Gastrocnemius medialis (tissue), 4 donors: ENCODE measurements around the gene DCBLD1. TPM values are rescaled to one million over a fixed set of nuclear protein-coding genes. Genes with fewer than 3 reads are reported as not detected.

Experiments
- ATAC-seq, 2 donors: fragments of 150-250 bp; one replicate each; pipeline ENCODE4 v1.9.1; 2016
- DNase-seq, 2 donors: peaks; one replicate each; pipeline ENCODE4 v3.0.0-alpha.2; 2019
- H3K27ac ChIP-seq, 4 donors: fragments of 200-600 bp; sonication (generic); 1 replicate in 1 of 4; 2 replicates in 3 of 4; pipeline ENCODE4 v1.5.1; 2016 to 2018; ENCODE audit warnings: mild to moderate bottlenecking in 2 of 4, moderate library complexity in 1 of 4
- H3K27me3 ChIP-seq, 3 donors: fragments of 200-600 bp; sonication (generic) in 2 of 3; 1 replicate in 1 of 3; 2 replicates in 2 of 3; pipeline versions ENCODE4 v1.5.1 to v1.6.0; 2016 to 2019; ENCODE audit warnings: mild to moderate bottlenecking in 1 of 3, moderate library complexity in 1 of 3
- H3K36me3 ChIP-seq, 2 donors: fragments of 200-600 bp; sonication (generic) in 1 of 2; one replicate each; pipeline ENCODE4 v1.5.1; 2017 to 2018
- H3K4me1 ChIP-seq, 2 donors: fragments of 200-600 bp; sonication (generic) in 1 of 2; one replicate each; pipeline ENCODE4 v1.5.1; 2016 to 2017; ENCODE audit warnings: mild to moderate bottlenecking in 2 of 2
- H3K4me3 ChIP-seq, 4 donors: fragments of 200-600 bp; sonication (generic) in 3 of 4; 1 replicate in 1 of 4; 2 replicates in 3 of 4; pipeline ENCODE4 v1.5.1; 2016 to 2019; ENCODE audit warnings: mild to moderate bottlenecking in 2 of 4
- H3K9me3 ChIP-seq, 3 donors: fragments of 200-600 bp; sonication (generic) in 2 of 3; 1 replicate in 1 of 3; 2 replicates in 2 of 3; pipeline ENCODE4 v1.5.1; 2016 to 2019
- POLR2A ChIP-seq, 2 donors: fragments of 450-650 bp; IDR thresholded peaks; one replicate each; pipeline ENCODE4 v1.6.1; 2017; ENCODE audit warnings: antibody characterized with exemption in 2 of 2, mild to moderate bottlenecking in 2 of 2, moderate library complexity in 2 of 2
- in situ Hi-C, 4 donors: fragments of 200-750 bp; cut with MboI; loops; one replicate each; pipeline versions ENCODE4 v1.15.0 to v1.8.0; 2017; ENCODE audit warnings: low sequenced_read_pairs in 4 of 4
- intact Hi-C: fragments of 100-400 bp; cut with DNase I; formaldehyde crosslinking; loops from one replicate; pipeline ENCODE4 v1.15.1; 2023; ENCODE audit warnings: low total_unique reads
- total RNA-seq, 4 donors: library from RNA; depleted of rRNA; stranded (reverse); fragments of >200 nt; gene quantifications; one replicate each; pipeline versions ENCODE4 v1.1.0 to v1.2.3, GENCODE V29; 2016
- TF ChIP-seq, protein P1 (sequence below), 5 experiments: fragments of 450-650 bp in 3 of 5; fragments of 200-600 bp in 2 of 5; sonication (generic) in 2 of 5; IDR thresholded peaks in 4 of 5; conservative IDR thresholded peaks in 1 of 5; 1 replicate in 4 of 5; 2 replicates in 1 of 5; pipeline ENCODE4 v1.5.1; 2016 to 2019; ENCODE audit warnings: antibody characterized with exemption in 5 of 5, mild to moderate bottlenecking in 3 of 5, moderate library complexity in 3 of 5

DCBLD1 gene
- total RNA-seq, 4 donors from 2014 or later, result 4.3 to 8.1 (median 5.2) TPM

DNA sequence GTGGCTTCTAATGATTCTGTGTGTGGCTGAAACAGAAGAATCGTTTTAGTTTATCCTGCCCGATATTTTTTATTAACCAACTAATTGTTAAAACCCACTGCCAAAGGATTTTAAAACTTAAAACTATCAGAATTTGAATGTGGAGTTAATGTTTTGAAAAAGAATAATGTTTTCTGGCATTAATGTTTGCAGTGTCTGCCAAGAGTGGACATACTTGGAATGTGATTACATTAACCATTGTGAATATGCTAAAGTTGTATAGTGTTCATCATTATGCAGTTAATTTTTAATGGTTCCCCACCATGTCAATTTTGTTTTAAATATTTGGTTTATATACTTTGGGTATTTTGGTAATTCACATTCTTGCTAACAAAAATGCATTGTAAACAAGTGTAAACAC, 24.4 kb downstream of the DCBLD1 start:
- in situ Hi-C loops, result no loop called here
- DNase-seq (no peak), ATAC-seq (no peak)
- Histone ChIP-seq H3K27me3 (no peaks in the 10 kb centered on the region), H3K27ac (no peak overlapping the region), H3K4me1 (peaks cover 4 to 9% of the 10 kb centered on the region in 2 donors), H3K36me3 (no peaks in the 10 kb centered on the region), H3K4me3 (no peak overlapping the region), H3K9me3 (no peaks in the 10 kb centered on the region)
- TF ChIP-seq POLR2A (IDR thresholded peaks at IDR 0.05), result no peak
- TF ChIP-seq, protein P1, sequence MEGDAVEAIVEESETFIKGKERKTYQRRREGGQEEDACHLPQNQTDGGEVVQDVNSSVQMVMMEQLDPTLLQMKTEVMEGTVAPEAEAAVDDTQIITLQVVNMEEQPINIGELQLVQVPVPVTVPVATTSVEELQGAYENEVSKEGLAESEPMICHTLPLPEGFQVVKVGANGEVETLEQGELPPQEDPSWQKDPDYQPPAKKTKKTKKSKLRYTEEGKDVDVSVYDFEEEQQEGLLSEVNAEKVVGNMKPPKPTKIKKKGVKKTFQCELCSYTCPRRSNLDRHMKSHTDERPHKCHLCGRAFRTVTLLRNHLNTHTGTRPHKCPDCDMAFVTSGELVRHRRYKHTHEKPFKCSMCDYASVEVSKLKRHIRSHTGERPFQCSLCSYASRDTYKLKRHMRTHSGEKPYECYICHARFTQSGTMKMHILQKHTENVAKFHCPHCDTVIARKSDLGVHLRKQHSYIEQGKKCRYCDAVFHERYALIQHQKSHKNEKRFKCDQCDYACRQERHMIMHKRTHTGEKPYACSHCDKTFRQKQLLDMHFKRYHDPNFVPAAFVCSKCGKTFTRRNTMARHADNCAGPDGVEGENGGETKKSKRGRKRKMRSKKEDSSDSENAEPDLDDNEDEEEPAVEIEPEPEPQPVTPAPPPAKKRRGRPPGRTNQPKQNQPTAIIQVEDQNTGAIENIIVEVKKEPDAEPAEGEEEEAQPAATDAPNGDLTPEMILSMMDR (IDR thresholded peaks at IDR 0.05 in 4 of 5, conservative IDR thresholded peaks at IDR 0.05 in 1 of 5), result no peak
- intact Hi-C loops, result no loop called here

DNA sequence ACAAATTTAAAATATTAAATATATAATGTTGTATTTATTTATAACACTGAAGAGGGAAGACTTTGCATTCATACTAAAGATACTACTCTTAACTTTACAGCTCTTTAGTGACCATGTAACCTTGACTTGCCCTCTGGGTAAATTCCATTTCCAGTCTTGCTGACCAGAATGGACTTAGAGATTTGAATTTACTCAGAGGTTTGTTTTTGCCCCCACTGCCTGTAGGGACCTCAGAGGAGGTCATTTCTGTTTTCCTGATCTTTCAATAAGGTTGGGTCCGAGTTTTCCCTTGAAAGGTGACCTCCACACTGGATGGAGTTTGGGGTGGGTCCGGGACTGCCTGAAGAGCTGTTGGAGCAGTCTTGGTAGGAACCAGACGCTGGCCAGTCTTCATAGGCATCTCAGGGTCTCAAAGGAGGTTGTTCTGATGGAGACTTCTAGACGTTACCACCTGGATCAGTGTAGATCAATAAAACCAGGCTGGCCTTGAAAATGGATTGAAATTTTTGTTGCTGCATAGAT, 26.0 kb downstream of the DCBLD1 start:
- no peak for DNase-seq
- Histone ChIP-seq H3K27ac (no peak overlapping the region), H3K4me1 (peaks cover 12 to 14% of the 10 kb centered on the region in 2 donors), H3K36me3 (no peaks in the 10 kb centered on the region), H3K4me3 (no peak overlapping the region), H3K9me3 (no peaks in the 10 kb centered on the region), H3K27me3 (no peaks in the 10 kb centered on the region)
- in situ Hi-C loops (no loop called here), intact Hi-C loops (no loop called here)
- ATAC-seq, result no peak
- TF ChIP-seq, protein P1 (IDR thresholded peaks at IDR 0.05 in 4 of 5, conservative IDR thresholded peaks at IDR 0.05 in 1 of 5), result no peak
- TF ChIP-seq POLR2A (IDR thresholded peaks at IDR 0.05), result no peak

- TF ChIP-seq POLR2A (IDR thresholded peaks at IDR 0.05), result no peak
- TF ChIP-seq, protein P1 (IDR thresholded peaks at IDR 0.05 in 4 of 5, conservative IDR thresholded peaks at IDR 0.05 in 1 of 5), result no peak
- no peak for ATAC-seq
- peaks cover 16 to 18% of the 10 kb centered on the region in 2 donors for H3K4me1 ChIP-seq
- H3K27me3 ChIP-seq, result no peaks in the 10 kb centered on the region
- H3K27ac ChIP-seq, result no peak overlapping the region
- no peaks in the 10 kb centered on the region for H3K9me3 ChIP-seq
- intact Hi-C loops, result no loop called here
- in situ Hi-C loops, result no loop called here
- DNase-seq, result no peak
- H3K4me3 ChIP-seq, result no peak overlapping the region
- no peaks in the 10 kb centered on the region for H3K36me3 ChIP-seq
Observed at GRCh38 chr6:117509021-117509420, 26.5 kb downstream of the DCBLD1 start.

GRCh38 chr6:117512056-117512828, 29.8 kb downstream of the DCBLD1 start:
- Histone ChIP-seq H3K4me1 (peaks cover 13 to 14% of the 10 kb centered on the region in 2 donors), H3K27me3 (no peaks in the 10 kb centered on the region), H3K9me3 (no peaks in the 10 kb centered on the region), H3K4me3 (no peak overlapping the region), H3K27ac (no peak overlapping the region), H3K36me3 (no peaks in the 10 kb centered on the region)
- ATAC-seq, result no peak
- in situ Hi-C loops, result no loop called here
- intact Hi-C loops, result no loop called here
- no peak for DNase-seq
- TF ChIP-seq, protein P1 (IDR thresholded peaks at IDR 0.05 in 4 of 5, conservative IDR thresholded peaks at IDR 0.05 in 1 of 5), result no peak
- TF ChIP-seq POLR2A (IDR thresholded peaks at IDR 0.05), result no peak
